ENCODE results near the gene PTPRR. TPM values are rescaled to one million over a fixed set of nuclear protein-coding genes. Genes with fewer than 3 reads are reported as not detected.

PTPRR gene
- total and polyA plus RNA-seq, 12 donors: 0.11 to 3.7 (median 0.56) TPM; not detected in 1

- Histone ChIP-seq H3K4me1 (replicated peaks in 1 of 2) (no peaks in the 10 kb centered on the region), H3K9me3 (replicated peaks in 1 of 3) (no peaks in the 10 kb centered on the region), H3K27ac (no peak overlapping the region), H3K36me3 (replicated peaks in 1 of 2) (no peaks in the 10 kb centered on the region), H3K4me3 (no peak overlapping the region), H3K27me3 (peaks cover 8% of the 10 kb centered on the region)
- TF ChIP-seq POLR2A (IDR thresholded peaks at IDR 0.05) (no peak), CTCF (IDR thresholded peaks at IDR 0.05) (no peak)
- 66 to 79% (median 78%) methylated on average over 2 of the region's 2 CpGs for whole genome bisulfite sequencing, 4 donors
- intact Hi-C loops (cut with DNase I): no loop called here
- no peak for DNase-seq
These were observed 1.4 kb downstream of the PTPRR start for GRCh38 chr12:70919176-70919575.

- no peaks in the 10 kb centered on the region for H3K9me3 ChIP-seq (replicated peaks in 1 of 3)
- H3K36me3 ChIP-seq (replicated peaks in 1 of 2): no peaks in the 10 kb centered on the region
- no peak overlapping the region for H3K4me3 ChIP-seq
- H3K27me3 ChIP-seq: peaks cover 8% of the 10 kb centered on the region
- intact Hi-C loops (cut with DNase I): no loop called here
- TF ChIP-seq POLR2A (IDR thresholded peaks at IDR 0.05): no peak
- no peak for TF ChIP-seq CTCF (IDR thresholded peaks at IDR 0.05)
- 60 to 81% (median 75%) methylated on average over 1 of the region's 1 CpG for WGBS, 4 donors
- no peaks in the 10 kb centered on the region for H3K4me1 ChIP-seq (replicated peaks in 1 of 2)
- DNase-seq: no peak
- H3K27ac ChIP-seq: no peak overlapping the region
These were observed 2.2 kb downstream of the PTPRR start for GRCh38 chr12:70918321-70918720.

- intact Hi-C loops (cut with DNase I): no loop called here
- no peaks in the 10 kb centered on the region for H3K27me3 ChIP-seq
- H3K9me3 ChIP-seq (replicated peaks in 1 of 3): no peaks in the 10 kb centered on the region
- TF ChIP-seq CTCF (IDR thresholded peaks at IDR 0.05): no peak
- DNase-seq: no peak
- H3K4me3 ChIP-seq: no peak overlapping the region
- no peaks in the 10 kb centered on the region for H3K4me1 ChIP-seq (replicated peaks in 1 of 2)
- 53 to 64% (median 62%) methylated on average over 1 of the region's 1 CpG for WGBS, 4 donors
- no peaks in the 10 kb centered on the region for H3K36me3 ChIP-seq (replicated peaks in 1 of 2)
- H3K27ac ChIP-seq: no peak overlapping the region
These were observed 9.9 kb downstream of the PTPRR start for GRCh38 chr12:70910666-70911065.

GRCh38 chr12:70908978-70909377 lies 11.6 kb downstream of the PTPRR start:
- WGBS, 4 donors: 44 to 69% (median 64%) methylated on average over 1 of the region's 1 CpG
- no peak for TF ChIP-seq CTCF (IDR thresholded peaks at IDR 0.05)
- TF ChIP-seq POLR2A (IDR thresholded peaks at IDR 0.05): no peak
- intact Hi-C loops (cut with DNase I): no loop called here

More at GRCh38 chr12:70908978-70909377, 11.6 kb downstream of the PTPRR start:
- Histone ChIP-seq H3K4me3 (no peak overlapping the region), H3K4me1 (replicated peaks in 1 of 2) (no peaks in the 10 kb centered on the region), H3K36me3 (replicated peaks in 1 of 2) (no peaks in the 10 kb centered on the region), H3K9me3 (replicated peaks in 1 of 3) (no peaks in the 10 kb centered on the region), H3K27me3 (no peaks in the 10 kb centered on the region), H3K27ac (no peak overlapping the region)
- no peak for DNase-seq

All from adrenal gland (tissue), 12 donors.